Thymus (tissue), 11 donors: ENCODE measurements around the gene SLC23A1. TPM values are rescaled to one million over a fixed set of nuclear protein-coding genes. Genes with fewer than 3 reads are reported as not detected.
"Not testable (repeated sequence)": the region's sequence is repeated elsewhere in the genome, so short reads cannot be mapped to it uniquely, and the experiment has no call there.

Experiments used
- DNase-seq, 9 donors: peaks; one replicate each; pipeline ENCODE4 v3.0.0-alpha.2; 2013; ENCODE audit warnings: low spot score in 9 of 9, low read depth in 6 of 9, missing footprints in 1 of 9
- H3K27ac ChIP-seq, 2 donors: one replicate each; pipeline ENCODE4 v1.5.1; 2013; ENCODE audit warnings: control low read depth in 1 of 2, low read depth in 1 of 2, low read length in 1 of 2, mild to moderate bottlenecking in 1 of 2, moderate library complexity in 1 of 2
- H3K27me3 ChIP-seq, 2 donors: one replicate each; pipeline ENCODE4 v1.5.1; 2013; ENCODE audit warnings: low read length in 1 of 2; ENCODE audit not compliant: control insufficient read depth in 2 of 2, insufficient read depth in 1 of 2
- H3K36me3 ChIP-seq, 2 donors: one replicate each; pipeline ENCODE4 v1.5.1; 2013; ENCODE audit warnings: low read length in 1 of 2, mild to moderate bottlenecking in 1 of 2, moderate library complexity in 1 of 2; ENCODE audit not compliant: control insufficient read depth in 2 of 2, insufficient read depth in 2 of 2
- H3K4me1 ChIP-seq, 2 donors: one replicate each; pipeline ENCODE4 v1.5.1; 2013; ENCODE audit warnings: low read length in 2 of 2; ENCODE audit not compliant: control insufficient read depth in 2 of 2, insufficient read depth in 2 of 2
- H3K4me3 ChIP-seq, 2 donors: one replicate each; pipeline ENCODE4 v1.5.1; 2013; ENCODE audit warnings: low read length in 2 of 2, control low read depth in 1 of 2, mild to moderate bottlenecking in 1 of 2
- H3K9me3 ChIP-seq, 2 donors: one replicate each; pipeline ENCODE4 v1.5.1; 2013; ENCODE audit warnings: low read length in 1 of 2, mild to moderate bottlenecking in 1 of 2; ENCODE audit not compliant: control insufficient read depth in 2 of 2, insufficient read depth in 1 of 2
- WGBS: extraction: QIAGEN DNeasy Blood & Tissue Kit; methylation state at CpG from one replicate; pipeline ENCODE4 v1.1.7; 2013; 5-methylcytosine and 5-hydroxymethylcytosine counted together
- polyA plus RNA-seq: library from polyadenylated mRNA; stranded (reverse); fragments of 200-250 nt; gene quantifications from one replicate; pipeline ENCODE4 v1.2.3, GENCODE V29; 2013
- total RNA-seq: library from RNA; stranded (reverse); fragments of 120-200 nt; gene quantifications from one replicate; pipeline ENCODE4 v1.2.4, GENCODE V29; 2013
- donor health status: healthy.

SLC23A1 gene
- total and polyA plus RNA-seq, 2 donors = 1.1 to 5.4 TPM

- no peaks in the 10 kb centered on the region for H3K36me3 ChIP-seq
- H3K27me3 ChIP-seq = no peaks in the 10 kb centered on the region
- WGBS = 90% methylated on average over 6 of the region's 6 CpGs
- no peak for DNase-seq
- no peak overlapping the region for H3K27ac ChIP-seq
- no peaks in the 10 kb centered on the region for H3K9me3 ChIP-seq
- H3K4me1 ChIP-seq = peaks cover 2 to 11% of the 10 kb centered on the region in 2 donors
- no peak overlapping the region for H3K4me3 ChIP-seq
These were observed 27.3 kb upstream of the SLC23A1 start for GRCh38 chr5:139410121-139410992.

- not testable (repeated sequence) for H3K4me1 ChIP-seq, H3K36me3 ChIP-seq, DNase-seq, H3K4me3 ChIP-seq, H3K27ac ChIP-seq, H3K27me3 ChIP-seq, H3K9me3 ChIP-seq
- WGBS = 86% methylated on average over 5 of the region's 5 CpGs
These were observed 26.0 kb upstream of the SLC23A1 start for GRCh38 chr5:139409116-139409515.

GRCh38 chr5:139408191-139408590 is 25.1 kb upstream of the SLC23A1 start:
- Histone ChIP-seq H3K27ac (no peak overlapping the region), H3K4me3 (no peak overlapping the region), H3K27me3 (no peaks in the 10 kb centered on the region), H3K36me3 (no peaks in the 10 kb centered on the region), H3K9me3 (peaks cover 0 to 4% of the 10 kb centered on the region in 2 donors), H3K4me1 (peaks cover 9 to 13% of the 10 kb centered on the region in 2 donors)
- 97% methylated on average over 7 of the region's 7 CpGs for WGBS
- DNase-seq = no peak

- Histone ChIP-seq H3K27ac (no peak overlapping the region), H3K9me3 (peaks cover 0 to 4% of the 10 kb centered on the region in 2 donors), H3K36me3 (no peaks in the 10 kb centered on the region), H3K4me1 (peaks cover 13 to 19% of the 10 kb centered on the region in 2 donors), H3K27me3 (no peaks in the 10 kb centered on the region), H3K4me3 (no peak overlapping the region)
- peak in 1 of 9 donors; percentile 20 for DNase-seq
These were observed 24.4 kb upstream of the SLC23A1 start for GRCh38 chr5:139407517-139407916.

DNA sequence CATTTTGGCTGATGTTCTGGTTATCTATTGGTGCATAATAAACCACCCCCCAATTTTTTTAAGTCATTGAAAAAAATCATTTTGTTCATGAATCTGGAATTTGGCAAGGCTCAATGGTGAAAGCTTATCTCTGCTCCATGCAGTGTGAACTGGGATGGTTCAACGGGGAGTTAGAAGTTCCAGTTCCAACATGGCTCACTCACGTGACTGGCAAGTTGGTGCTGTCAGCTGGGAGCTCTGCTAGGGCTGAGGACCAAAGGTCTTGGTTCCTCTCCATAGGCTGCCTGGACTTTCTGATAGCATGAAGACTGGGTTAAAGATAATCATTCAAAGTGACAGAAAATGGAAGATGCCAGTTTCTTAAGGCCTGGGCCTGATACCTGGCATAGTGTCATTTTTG is 23.9 kb upstream of the SLC23A1 start:
- Histone ChIP-seq H3K9me3 (peaks cover 0 to 4% of the 10 kb centered on the region in 2 donors), H3K4me3 (no peak overlapping the region), H3K27me3 (no peaks in the 10 kb centered on the region), H3K4me1 (peaks cover 13 to 19% of the 10 kb centered on the region in 2 donors), H3K27ac (no peak overlapping the region), H3K36me3 (no peaks in the 10 kb centered on the region)
- no peak for DNase-seq
- WGBS = 97% methylated on average over 2 of the region's 2 CpGs

DNA sequence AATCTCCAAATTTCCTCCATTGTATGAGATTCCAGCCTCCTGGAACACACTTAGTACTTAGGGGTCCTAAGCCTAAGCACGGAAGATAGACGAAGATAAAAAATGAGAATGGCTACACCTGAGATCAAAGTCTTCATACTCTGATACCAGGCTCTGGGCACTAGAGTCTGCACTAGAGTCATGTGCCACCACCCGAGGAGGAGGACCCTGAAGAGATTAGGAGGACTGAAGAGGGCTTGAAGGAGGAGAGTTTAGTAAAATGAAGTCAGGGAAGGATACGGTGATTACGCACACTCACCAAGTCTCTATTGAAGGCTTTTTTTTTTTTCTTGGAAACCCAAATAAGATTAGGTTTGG is 21.4 kb upstream of the SLC23A1 start:
- Histone ChIP-seq H3K4me3 (peak overlapping the region; percentile 67 to 69), H3K27ac (peak overlapping the region; percentile 98 to 99), H3K9me3 (peaks cover 0 to 4% of the 10 kb centered on the region in 2 donors), H3K4me1 (peaks cover 13 to 19% of the 10 kb centered on the region in 2 donors), H3K36me3 (no peaks in the 10 kb centered on the region), H3K27me3 (no peaks in the 10 kb centered on the region)
- DNase-seq = no peak
- WGBS = 74% methylated on average over 5 of the region's 5 CpGs

GRCh38 chr5:139403787-139404483 is 20.8 kb upstream of the SLC23A1 start, which contains the start of gene SPATA24:
TSS of gene SPATA24 (minus strand) at chr5:139404089. CDS start at chr5:139404060, 29 bp downstream.
- Histone ChIP-seq H3K4me3 (peak within 1 kb of the TSS; percentile 67 to 69), H3K27ac (peak within 1 kb of the TSS; percentile 98 to 99), H3K9me3 (peaks cover 0 to 4% of the 10 kb centered on the region in 2 donors), H3K27me3 (no peaks in the 10 kb centered on the region), H3K4me1 (peaks cover 13 to 19% of the 10 kb centered on the region in 2 donors), H3K36me3 (no peaks in the 10 kb centered on the region)
- WGBS = 1% methylated on average over 41 of the region's 41 CpGs
- DNase-seq = peak; percentile 89 to 99 (median 97)

- H3K4me3 ChIP-seq = peak overlapping the region; percentile 67 to 69
- H3K27me3 ChIP-seq = no peaks in the 10 kb centered on the region
- peaks cover 0 to 4% of the 10 kb centered on the region in 2 donors for H3K9me3 ChIP-seq
- H3K27ac ChIP-seq = peak overlapping the region; percentile 98 to 99
- WGBS = 27% methylated on average over 7 of the region's 7 CpGs
- no peak for DNase-seq
- H3K4me1 ChIP-seq = peaks cover 13 to 19% of the 10 kb centered on the region in 2 donors
- no peaks in the 10 kb centered on the region for H3K36me3 ChIP-seq
These were observed 20.3 kb upstream of the SLC23A1 start for GRCh38 chr5:139403418-139403786.

GRCh38 chr5:139402561-139403158 is 19.6 kb upstream of the SLC23A1 start:
- DNase-seq = peak in 1 of 9 donors; percentile 62
- no peaks in the 10 kb centered on the region for H3K36me3 ChIP-seq
- peaks cover 0 to 4% of the 10 kb centered on the region in 2 donors for H3K9me3 ChIP-seq
- peaks cover 13 to 19% of the 10 kb centered on the region in 2 donors for H3K4me1 ChIP-seq
- no peaks in the 10 kb centered on the region for H3K27me3 ChIP-seq
- no peak overlapping the region for H3K4me3 ChIP-seq
- WGBS = 72% methylated on average over 7 of the region's 7 CpGs
- peak overlapping the region in 1 of 2 donors; percentile 98 for H3K27ac ChIP-seq
